ENCODE results near the gene NR2C2. TPM values are rescaled to one million over a fixed set of nuclear protein-coding genes. Genes with fewer than 3 reads are reported as not detected.
"Not testable (repeated sequence)": the region's sequence is repeated elsewhere in the genome, so short reads cannot be mapped to it uniquely, and the experiment has no call there.

NR2C2 gene
- polyA plus RNA-seq, 1 experiment, result 17.9 TPM

DNA sequence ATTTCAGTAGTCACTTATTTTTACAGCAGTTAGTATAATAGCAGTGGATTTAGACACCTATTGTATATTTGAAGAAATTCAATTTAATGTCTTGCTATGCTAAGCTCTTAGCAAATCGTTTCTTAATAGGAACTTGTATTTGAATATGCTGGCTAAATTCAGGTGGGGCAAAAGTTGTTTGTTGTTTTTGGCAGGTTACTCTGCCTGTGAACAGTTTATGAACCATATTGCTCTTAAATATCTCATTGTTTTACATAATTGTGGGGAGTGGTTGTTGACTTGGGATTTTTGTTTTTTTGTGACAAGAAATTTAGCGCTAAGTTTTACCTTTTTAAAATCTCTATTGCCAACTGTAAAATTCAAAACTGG lies 43.4 kb downstream of the NR2C2 start:
- H3K4me3 ChIP-seq (ENCODE audit: low read depth, low read length), result no peak overlapping the region
- POLR2A ChIA-PET, result no interaction called here
- DNase-seq (ENCODE audit: low read depth), result no peak
- TF ChIP-seq, protein P1, sequence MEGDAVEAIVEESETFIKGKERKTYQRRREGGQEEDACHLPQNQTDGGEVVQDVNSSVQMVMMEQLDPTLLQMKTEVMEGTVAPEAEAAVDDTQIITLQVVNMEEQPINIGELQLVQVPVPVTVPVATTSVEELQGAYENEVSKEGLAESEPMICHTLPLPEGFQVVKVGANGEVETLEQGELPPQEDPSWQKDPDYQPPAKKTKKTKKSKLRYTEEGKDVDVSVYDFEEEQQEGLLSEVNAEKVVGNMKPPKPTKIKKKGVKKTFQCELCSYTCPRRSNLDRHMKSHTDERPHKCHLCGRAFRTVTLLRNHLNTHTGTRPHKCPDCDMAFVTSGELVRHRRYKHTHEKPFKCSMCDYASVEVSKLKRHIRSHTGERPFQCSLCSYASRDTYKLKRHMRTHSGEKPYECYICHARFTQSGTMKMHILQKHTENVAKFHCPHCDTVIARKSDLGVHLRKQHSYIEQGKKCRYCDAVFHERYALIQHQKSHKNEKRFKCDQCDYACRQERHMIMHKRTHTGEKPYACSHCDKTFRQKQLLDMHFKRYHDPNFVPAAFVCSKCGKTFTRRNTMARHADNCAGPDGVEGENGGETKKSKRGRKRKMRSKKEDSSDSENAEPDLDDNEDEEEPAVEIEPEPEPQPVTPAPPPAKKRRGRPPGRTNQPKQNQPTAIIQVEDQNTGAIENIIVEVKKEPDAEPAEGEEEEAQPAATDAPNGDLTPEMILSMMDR (IDR thresholded peaks at IDR 0.05; ENCODE audit: insufficient read depth, low read depth, low read length), result no peak
- H3K27me3 ChIP-seq (ENCODE audit: control insufficient read depth, insufficient read depth, low read length), result no peaks in the 10 kb centered on the region
- CTCF ChIA-PET, result no interaction called here
- no peaks in the 10 kb centered on the region for H3K36me3 ChIP-seq (ENCODE audit: control insufficient read depth, insufficient read depth, low read length)

DNA sequence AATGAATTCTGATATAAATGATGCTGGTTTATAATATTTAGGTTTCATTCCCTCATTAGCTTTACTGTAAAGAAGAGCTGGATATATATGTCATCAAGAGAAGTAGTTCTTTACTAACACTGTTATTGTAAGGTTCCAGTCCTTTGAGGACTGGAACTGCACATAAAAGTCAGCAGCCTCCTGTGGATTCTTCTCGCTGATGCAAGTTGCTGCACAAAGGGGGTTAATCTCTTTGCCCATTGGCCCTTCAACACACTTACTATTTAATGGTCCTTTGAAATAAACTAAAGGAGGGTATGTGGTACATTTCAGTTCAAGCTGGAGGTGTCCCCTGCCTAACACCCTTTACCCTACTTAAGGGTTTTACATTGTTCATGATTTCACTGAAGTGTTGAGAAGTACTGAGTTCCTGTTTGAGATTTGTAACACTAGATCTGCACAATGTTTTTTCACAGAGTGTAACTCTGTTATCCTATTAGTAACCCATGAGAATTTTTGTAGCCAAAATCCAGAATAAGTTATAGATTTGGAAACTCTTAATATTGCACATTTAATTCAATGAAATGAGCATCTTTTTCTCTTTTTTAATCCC lies 43.9 kb downstream of the NR2C2 start:
- DNase-seq (ENCODE audit: low read depth), result no peak
- no peaks in the 10 kb centered on the region for H3K27me3 ChIP-seq (ENCODE audit: control insufficient read depth, insufficient read depth, low read length)
- no peak overlapping the region for H3K4me3 ChIP-seq (ENCODE audit: low read depth, low read length)
- ChIA-PET CTCF (no interaction called here), POLR2A (no interaction called here)
- H3K36me3 ChIP-seq (ENCODE audit: control insufficient read depth, insufficient read depth, low read length), result no peaks in the 10 kb centered on the region
- TF ChIP-seq, protein P1 (IDR thresholded peaks at IDR 0.05; ENCODE audit: insufficient read depth, low read depth, low read length), result no peak

DNA sequence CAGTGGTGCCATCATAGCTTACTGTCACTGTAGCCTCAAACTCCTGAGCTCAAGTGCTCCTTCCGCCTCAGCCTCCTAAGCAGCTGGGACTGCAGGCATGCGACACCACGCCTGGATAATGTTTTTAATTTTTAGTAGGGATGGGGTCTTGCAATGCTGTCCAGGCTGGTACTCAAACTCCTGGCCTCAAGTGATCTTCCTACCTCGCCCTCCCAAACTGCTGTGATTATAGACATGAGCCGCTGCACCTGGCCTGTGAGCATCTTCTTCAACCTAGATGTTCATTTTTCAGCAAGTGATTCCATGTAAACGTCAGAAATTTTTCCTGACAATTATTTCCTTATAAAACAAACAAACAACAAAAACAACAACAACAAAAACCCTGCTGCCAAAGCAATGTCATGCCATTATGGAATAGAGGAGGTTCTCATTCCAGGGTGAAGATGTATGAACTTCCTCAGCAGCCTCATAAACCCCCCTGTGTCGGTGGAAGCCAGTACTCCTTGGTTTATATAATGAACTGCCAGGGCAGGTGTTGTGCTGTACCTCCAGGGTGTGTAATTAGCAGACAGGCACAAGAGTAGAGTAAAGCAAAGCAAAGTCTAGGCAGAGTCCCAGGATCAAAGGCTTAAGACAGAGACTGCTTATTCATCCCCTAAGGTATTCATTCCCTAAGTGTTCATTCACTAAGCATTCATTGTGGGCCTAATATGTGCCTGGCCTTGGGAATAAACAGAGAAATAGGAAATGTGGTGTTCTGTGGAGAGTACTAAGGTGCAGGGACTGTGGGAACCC lies 44.6 kb downstream of the NR2C2 start:
- H3K36me3 ChIP-seq (ENCODE audit: control insufficient read depth, insufficient read depth, low read length), result no peaks in the 10 kb centered on the region
- H3K4me3 ChIP-seq (ENCODE audit: low read depth, low read length), result no peak overlapping the region
- no peak for DNase-seq (ENCODE audit: low read depth)
- no peaks in the 10 kb centered on the region for H3K27me3 ChIP-seq (ENCODE audit: control insufficient read depth, insufficient read depth, low read length)
- ChIA-PET POLR2A (no interaction called here), CTCF (no interaction called here)
- TF ChIP-seq, protein P1 (IDR thresholded peaks at IDR 0.05; ENCODE audit: insufficient read depth, low read depth, low read length), result no peak

DNA sequence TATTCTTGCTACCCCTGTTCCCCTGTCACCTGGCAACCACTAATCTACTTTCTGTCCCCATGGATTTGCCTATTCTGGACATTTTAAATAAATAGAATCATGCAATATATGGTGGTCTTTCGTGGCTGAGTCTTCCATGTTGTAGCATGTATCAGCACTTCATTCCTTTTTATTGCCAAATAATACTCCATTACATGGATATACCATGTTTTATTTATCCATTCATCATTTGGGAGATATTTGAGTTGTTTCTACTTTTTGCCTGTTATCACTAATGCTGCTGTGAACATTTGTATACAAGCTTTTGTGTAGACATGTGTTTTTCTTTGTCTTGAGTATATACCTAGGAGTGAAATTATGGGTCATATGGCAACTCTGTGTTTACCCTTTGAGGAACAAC lies 50.6 kb downstream of the NR2C2 start:
- no peak for DNase-seq (ENCODE audit: low read depth)
- CTCF ChIA-PET, result no interaction called here
- Histone ChIP-seq H3K27me3 (ENCODE audit: control insufficient read depth, insufficient read depth, low read length) (no peaks in the 10 kb centered on the region), H3K36me3 (ENCODE audit: control insufficient read depth, insufficient read depth, low read length) (no peaks in the 10 kb centered on the region), H3K4me3 (ENCODE audit: low read depth, low read length) (no peak overlapping the region)
- POLR2A ChIA-PET, result no interaction called here
- TF ChIP-seq, protein P1 (IDR thresholded peaks at IDR 0.05; ENCODE audit: insufficient read depth, low read depth, low read length), result no peak

DNA sequence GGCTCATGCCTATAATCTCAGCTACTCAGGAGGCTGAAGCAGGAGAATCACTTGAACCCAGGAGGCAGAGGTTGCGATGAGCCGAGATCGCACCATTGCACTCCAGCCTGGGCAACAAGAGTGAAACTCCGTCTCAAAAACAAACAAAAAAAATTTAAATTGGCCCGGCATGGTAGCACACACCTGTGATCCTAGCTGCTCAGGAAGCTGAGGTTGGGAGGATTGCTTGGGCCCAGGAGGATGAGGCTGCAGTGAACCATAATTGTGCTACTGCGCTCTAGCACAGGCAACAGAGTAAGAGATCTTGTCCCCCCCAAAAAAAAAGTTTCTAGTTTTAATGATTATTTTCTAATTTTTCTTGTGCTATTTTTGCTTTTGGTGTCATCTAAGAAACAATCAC lies 51.8 kb downstream of the NR2C2 start:
- H3K4me3 ChIP-seq (ENCODE audit: low read depth, low read length); DNase-seq (ENCODE audit: low read depth); POLR2A ChIA-PET; CTCF ChIA-PET; H3K27me3 ChIP-seq (ENCODE audit: control insufficient read depth, insufficient read depth, low read length); H3K36me3 ChIP-seq (ENCODE audit: control insufficient read depth, insufficient read depth, low read length): not testable (repeated sequence)
